Esophagus muscularis mucosa (tissue), 4 donors: ENCODE measurements around the gene FGD5.

Source experiments
- CTCF ChIP-seq, 3 experiments: fragments of 200-600 bp in 2 of 3; fragments of 450-650 bp in 1 of 3; sonication (generic) in 2 of 3; IDR thresholded peaks; one replicate each; pipeline ENCODE4 v1.5.1; 2017 to 2019; ENCODE audit warnings: antibody characterized with exemption in 3 of 3, mild to moderate bottlenecking in 2 of 3, moderate library complexity in 1 of 3
- EP300 ChIP-seq: sonication (generic); formaldehyde crosslinking; IDR thresholded peaks from one replicate; pipeline ENCODE4 v1.6.1; 2017; ENCODE audit warnings: antibody characterized with exemption
- POLR2A ChIP-seq: fragments of 450-650 bp; IDR thresholded peaks from one replicate; pipeline ENCODE4 v1.6.1; 2017; ENCODE audit warnings: antibody characterized with exemption, moderate library complexity, mild to moderate bottlenecking, low read depth
- POLR2AphosphoS5 ChIP-seq, 2 donors: sonication (generic); formaldehyde crosslinking; IDR thresholded peaks; one replicate each; pipeline ENCODE4 v1.6.1; 2017; ENCODE audit warnings: antibody characterized with exemption in 2 of 2

- TF ChIP-seq CTCF (IDR thresholded peaks at IDR 0.05) (no peak), POLR2A (no peak), POLR2AphosphoS5 (IDR thresholded peaks at IDR 0.05) (no peak), EP300 (no peak)
Observed at GRCh38 chr3:14845180-14845579, 26.4 kb downstream of the FGD5 start.
